RWPE2 (cell line): ENCODE measurements around the gene FBXO17.

Experiments
- ATAC-seq: fragments of 200-7000 bp; cut with Tn5 transposase; 3 replicates; pipeline ENCODE4 v1.9.1; 2021; ENCODE audit warnings: low read depth
- DNase-seq: peaks from one replicate; pipeline ENCODE4 v3.0.0-alpha.2; 2020; ENCODE audit warnings: low spot score
- H3K27ac ChIP-seq: fragments of 450-650 bp; 2 replicates; pipeline ENCODE4 v1.5.1; 2017; ENCODE audit warnings: mild to moderate bottlenecking; ENCODE audit not compliant: poor library complexity, severe bottlenecking
- H3K27me3 ChIP-seq: fragments of 250-450 bp; sonication (Bioruptor Pico); 2 replicates; pipeline ENCODE4 v1.5.1; 2021; ENCODE audit warnings: mild to moderate bottlenecking, moderate library complexity; ENCODE audit not compliant: insufficient read depth, poor library complexity, severe bottlenecking
- H3K36me3 ChIP-seq: fragments of 250-450 bp; sonication (Bioruptor Pico); 2 replicates; pipeline ENCODE4 v1.5.1; 2020; ENCODE audit warnings: low read depth, mild to moderate bottlenecking, moderate library complexity
- H3K4me1 ChIP-seq: fragments of 250-450 bp; sonication (Bioruptor Pico); 2 replicates; pipeline ENCODE4 v1.5.1; 2021; ENCODE audit warnings: mild to moderate bottlenecking, moderate library complexity; ENCODE audit not compliant: insufficient read depth, poor library complexity, severe bottlenecking
- H3K4me3 ChIP-seq: fragments of 250-450 bp; sonication (Bioruptor Pico); 2 replicates; pipeline ENCODE4 v1.5.1; 2021; ENCODE audit warnings: mild to moderate bottlenecking, moderate library complexity; ENCODE audit not compliant: severe bottlenecking
- H3K9me3 ChIP-seq: fragments of 250-450 bp; sonication (Bioruptor Pico); 2 replicates; pipeline ENCODE4 v1.5.1; 2021; ENCODE audit warnings: mild to moderate bottlenecking, moderate library complexity; ENCODE audit not compliant: severe bottlenecking
- TF ChIP-seq, protein P1 (sequence below): fragments of 450-650 bp; IDR thresholded peaks from one replicate; pipeline ENCODE4 v1.5.1; 2017; ENCODE audit warnings: mild to moderate bottlenecking, moderate library complexity; ENCODE audit not compliant: poor library complexity, severe bottlenecking

The FBXO17 gene

GRCh38 chr19:38985262-38985661 is 9.7 kb upstream of the FBXO17 start:
- Histone ChIP-seq H3K9me3 (peaks cover 3% of the 10 kb centered on the region), H3K27me3 (no peaks in the 10 kb centered on the region), H3K27ac (no peak overlapping the region), H3K4me3 (no peak overlapping the region), H3K36me3 (no peaks in the 10 kb centered on the region), H3K4me1 (no peaks in the 10 kb centered on the region)
- TF ChIP-seq, protein P1, sequence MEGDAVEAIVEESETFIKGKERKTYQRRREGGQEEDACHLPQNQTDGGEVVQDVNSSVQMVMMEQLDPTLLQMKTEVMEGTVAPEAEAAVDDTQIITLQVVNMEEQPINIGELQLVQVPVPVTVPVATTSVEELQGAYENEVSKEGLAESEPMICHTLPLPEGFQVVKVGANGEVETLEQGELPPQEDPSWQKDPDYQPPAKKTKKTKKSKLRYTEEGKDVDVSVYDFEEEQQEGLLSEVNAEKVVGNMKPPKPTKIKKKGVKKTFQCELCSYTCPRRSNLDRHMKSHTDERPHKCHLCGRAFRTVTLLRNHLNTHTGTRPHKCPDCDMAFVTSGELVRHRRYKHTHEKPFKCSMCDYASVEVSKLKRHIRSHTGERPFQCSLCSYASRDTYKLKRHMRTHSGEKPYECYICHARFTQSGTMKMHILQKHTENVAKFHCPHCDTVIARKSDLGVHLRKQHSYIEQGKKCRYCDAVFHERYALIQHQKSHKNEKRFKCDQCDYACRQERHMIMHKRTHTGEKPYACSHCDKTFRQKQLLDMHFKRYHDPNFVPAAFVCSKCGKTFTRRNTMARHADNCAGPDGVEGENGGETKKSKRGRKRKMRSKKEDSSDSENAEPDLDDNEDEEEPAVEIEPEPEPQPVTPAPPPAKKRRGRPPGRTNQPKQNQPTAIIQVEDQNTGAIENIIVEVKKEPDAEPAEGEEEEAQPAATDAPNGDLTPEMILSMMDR = no peak
- ATAC-seq (no peak), DNase-seq (no peak)

DNA sequence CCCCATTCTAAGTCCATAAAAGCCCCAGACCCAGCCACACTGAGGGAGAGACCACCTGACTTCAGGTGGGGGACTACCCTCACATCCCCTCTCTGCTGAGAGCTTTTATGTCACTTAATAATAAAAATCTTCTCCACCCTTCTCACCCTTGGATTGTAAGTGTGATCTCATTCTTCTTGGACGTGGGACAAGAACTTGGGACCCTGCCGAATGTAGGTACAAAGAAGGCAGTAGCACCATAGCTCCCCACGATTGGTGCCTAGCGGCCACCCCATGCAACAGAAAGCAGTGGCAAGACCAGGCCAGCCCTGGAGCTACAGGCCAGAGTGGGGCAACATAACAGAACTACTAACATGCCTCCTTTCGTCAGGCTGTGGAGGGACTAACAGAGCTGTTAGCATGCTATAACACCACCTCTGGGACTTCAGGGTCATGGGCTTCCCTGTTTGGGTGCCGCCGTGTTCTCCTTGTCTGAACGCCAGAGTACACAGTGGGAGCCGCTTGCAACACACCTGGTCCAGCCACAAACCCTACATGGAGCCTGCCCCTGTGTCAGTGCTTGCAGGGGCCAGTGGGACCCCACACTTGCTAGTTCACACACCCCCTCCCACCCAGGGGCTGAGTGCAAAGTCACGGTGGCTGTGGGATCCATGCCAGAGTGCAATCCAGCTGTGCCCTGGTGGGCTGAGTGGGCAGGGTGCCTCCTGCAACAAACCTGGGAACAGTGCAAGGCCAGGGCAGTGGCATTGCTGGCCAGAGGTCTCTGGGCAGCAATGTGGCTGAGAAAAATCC is 5.2 kb upstream of the FBXO17 start:
- no peak overlapping the region for H3K4me3 ChIP-seq
- H3K36me3 ChIP-seq = no peaks in the 10 kb centered on the region
- DNase-seq (no peak), ATAC-seq (no peak)
- TF ChIP-seq, protein P1 = no peak
- no peaks in the 10 kb centered on the region for H3K4me1 ChIP-seq
- H3K9me3 ChIP-seq = peaks cover 4% of the 10 kb centered on the region
- H3K27ac ChIP-seq = no peak overlapping the region
- H3K27me3 ChIP-seq = no peaks in the 10 kb centered on the region

GRCh38 chr19:38979812-38980211 is 4.3 kb upstream of the FBXO17 start:
- Histone ChIP-seq H3K4me3 (no peak overlapping the region), H3K27me3 (no peaks in the 10 kb centered on the region), H3K27ac (no peak overlapping the region), H3K4me1 (no peaks in the 10 kb centered on the region), H3K36me3 (no peaks in the 10 kb centered on the region), H3K9me3 (peaks cover 4% of the 10 kb centered on the region)
- DNase-seq (no peak), ATAC-seq (no peak)
- TF ChIP-seq, protein P1 = no peak

GRCh38 chr19:38978326-38978689 is 2.8 kb upstream of the FBXO17 start:
- peaks cover 4% of the 10 kb centered on the region for H3K9me3 ChIP-seq
- TF ChIP-seq, protein P1 = no peak
- peaks cover 3% of the 10 kb centered on the region for H3K4me1 ChIP-seq
- H3K4me3 ChIP-seq = no peak overlapping the region
- no peaks in the 10 kb centered on the region for H3K36me3 ChIP-seq
- H3K27ac ChIP-seq = no peak overlapping the region
- H3K27me3 ChIP-seq = no peaks in the 10 kb centered on the region
- ATAC-seq (no peak), DNase-seq (no peak)

DNA sequence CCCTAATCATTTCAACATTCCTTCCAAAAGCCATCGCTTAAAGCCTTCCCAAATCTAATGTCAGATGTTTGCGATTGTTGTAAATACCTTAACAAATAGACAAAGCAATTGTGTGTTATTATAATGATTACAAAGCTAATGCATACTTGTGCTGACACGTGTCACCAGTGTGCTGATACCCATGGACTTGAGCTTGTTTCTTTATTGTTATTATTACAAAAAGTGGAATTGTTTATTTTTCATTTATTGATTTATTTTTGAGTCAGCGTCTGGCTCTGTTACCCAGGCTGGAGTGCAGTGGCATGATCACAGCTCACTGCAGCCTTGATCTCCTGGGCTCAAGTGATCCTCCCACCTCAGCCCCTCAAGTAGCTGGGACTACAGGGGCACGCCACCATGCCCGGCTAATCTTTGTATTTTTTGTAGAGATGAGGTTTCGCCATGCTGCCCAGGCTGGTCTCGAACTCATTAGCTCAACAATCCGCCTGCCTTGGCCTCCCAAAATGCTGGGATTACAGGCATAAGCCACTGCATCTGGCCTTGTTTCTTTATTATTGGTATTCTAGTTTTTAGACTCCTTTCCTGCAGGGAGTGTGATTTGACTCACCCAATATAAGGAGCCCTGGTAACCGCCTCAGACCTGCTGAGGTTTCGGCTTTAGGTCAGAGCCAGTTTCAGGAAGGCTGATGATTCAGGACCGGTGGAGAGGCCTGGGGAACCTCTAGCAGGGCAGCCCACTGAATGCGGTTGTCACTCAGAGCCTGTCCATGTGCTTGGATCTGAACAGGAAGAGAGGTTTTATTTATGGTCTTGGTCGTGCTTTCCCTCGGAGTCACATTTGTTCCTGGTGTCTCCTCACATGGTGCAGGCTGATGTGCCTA is 2.1 kb upstream of the FBXO17 start:
- Histone ChIP-seq H3K27me3 (no peaks in the 10 kb centered on the region), H3K4me1 (peaks cover 3% of the 10 kb centered on the region), H3K27ac (no peak overlapping the region), H3K36me3 (no peaks in the 10 kb centered on the region), H3K9me3 (peaks cover 4% of the 10 kb centered on the region), H3K4me3 (no peak overlapping the region)
- TF ChIP-seq, protein P1 = no peak
- ATAC-seq (0 out of 3 replicates have a peak, but pooled peaks have one; percentile 17), DNase-seq (no peak)
